Ramos (cell line): ENCODE data around the gene POLA1.
"Not testable (repeated sequence)": the region's sequence is repeated elsewhere in the genome, so short reads cannot be mapped to it uniquely, and the experiment has no call there.

Experiments
- in situ Hi-C: fragments of 300-500 bp; cut with MboI; formaldehyde crosslinking; loops from one replicate; pipeline ENCODE4 v1.14.3; 2022; ENCODE audit warnings: low sequenced_read_pairs; ENCODE audit not compliant: unreplicated experiment

The POLA1 gene

DNA sequence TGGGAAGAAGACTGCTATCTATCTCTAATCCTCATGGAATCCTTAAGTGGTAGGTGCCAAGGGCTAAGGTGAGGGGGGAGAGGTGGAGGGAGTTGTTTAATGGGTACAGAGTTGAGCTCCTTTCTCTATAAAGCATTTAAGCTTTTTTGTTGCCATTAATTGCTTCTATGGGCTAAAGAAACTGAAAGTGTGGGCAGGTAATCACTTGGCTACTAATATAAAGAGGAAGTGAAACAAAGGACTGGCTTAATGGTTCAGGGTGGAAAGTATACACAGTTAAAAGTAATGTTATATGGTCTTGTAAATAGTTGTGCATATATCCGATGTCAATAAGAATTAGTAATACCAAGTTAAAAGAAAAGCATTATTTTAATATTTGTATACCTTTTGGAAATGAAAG, 83.9 kb downstream of the POLA1 start:
- in situ Hi-C loops = no loop called here

DNA sequence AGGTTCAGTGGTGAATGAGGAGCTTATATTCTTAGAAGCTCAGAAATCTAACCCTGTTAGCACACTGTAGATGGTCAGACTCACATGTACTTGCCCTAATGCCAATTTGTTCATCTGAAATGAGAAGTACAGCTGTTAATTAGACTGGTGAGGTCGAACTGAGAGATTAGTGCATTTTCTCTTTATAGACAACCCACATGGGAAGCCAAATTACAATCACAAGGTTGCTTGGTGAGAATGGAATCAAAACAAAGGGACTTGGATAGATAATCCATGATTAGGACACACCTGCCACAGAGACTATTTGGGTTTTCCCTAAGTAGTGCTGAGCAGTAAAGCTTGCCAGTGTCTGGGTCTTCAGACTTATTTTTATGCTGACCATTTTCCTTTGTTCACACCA, 88.3 kb downstream of the POLA1 start:
- in situ Hi-C loops = no loop called here

DNA sequence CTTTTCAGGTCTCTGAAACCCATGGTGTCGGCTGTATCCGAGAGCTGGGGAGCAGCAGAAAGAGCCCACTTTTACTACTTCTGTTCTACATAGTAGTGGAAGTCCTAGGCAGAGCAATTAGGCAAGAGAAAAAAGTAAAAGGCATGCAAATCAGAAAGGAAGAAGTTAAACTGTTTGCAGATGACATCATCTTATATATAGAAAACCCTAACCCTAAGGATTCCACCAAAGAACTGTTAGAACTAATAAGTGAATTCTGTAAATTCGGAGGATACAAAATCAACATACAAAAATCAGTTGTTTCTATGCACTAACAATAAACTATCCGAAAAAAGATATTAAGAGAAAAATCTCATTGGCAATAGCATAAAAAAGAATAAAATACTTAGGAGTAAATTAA, 95.3 kb downstream of the POLA1 start:
- in situ Hi-C loops = no loop called here

DNA sequence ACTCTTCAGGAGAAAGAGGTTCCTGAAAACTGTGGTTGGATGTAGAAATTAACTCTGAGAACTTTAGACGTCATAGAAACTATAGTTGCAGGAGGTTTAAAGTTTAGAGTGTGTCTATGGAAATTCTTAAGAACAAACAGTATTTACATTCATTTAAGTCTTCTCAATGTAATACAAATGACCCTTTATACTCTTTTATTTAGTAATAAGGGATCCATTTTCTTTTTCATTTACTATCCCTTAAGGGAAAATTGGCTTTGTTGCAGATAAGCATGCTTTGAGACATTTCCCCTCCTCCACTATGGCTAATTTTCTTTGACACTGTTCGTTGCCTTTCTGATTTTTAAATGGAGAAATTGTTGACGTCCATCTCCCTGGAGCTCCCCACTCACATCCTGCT, 96.4 kb downstream of the POLA1 start:
- in situ Hi-C loops = no loop called here

DNA sequence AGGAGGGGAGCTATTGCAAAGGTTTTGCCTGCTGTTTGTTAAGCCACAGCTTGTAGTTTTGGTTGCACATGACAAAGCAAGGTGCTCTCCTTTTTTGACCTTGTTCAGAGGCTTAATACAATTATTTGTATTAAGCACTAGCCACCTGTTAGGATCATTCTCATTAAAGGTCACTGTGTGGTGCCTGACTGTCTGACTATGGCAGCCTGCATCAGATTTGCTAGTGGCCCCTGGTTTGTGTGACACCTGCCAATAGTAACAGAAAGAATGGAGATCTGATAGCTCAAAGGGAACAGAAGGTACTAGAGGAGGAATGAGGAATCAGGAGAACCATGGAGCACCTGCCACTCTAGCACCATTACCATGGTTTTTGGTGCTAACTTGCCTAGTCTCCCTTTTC, 102.5 kb downstream of the POLA1 start:
- in situ Hi-C loops = no loop called here

DNA sequence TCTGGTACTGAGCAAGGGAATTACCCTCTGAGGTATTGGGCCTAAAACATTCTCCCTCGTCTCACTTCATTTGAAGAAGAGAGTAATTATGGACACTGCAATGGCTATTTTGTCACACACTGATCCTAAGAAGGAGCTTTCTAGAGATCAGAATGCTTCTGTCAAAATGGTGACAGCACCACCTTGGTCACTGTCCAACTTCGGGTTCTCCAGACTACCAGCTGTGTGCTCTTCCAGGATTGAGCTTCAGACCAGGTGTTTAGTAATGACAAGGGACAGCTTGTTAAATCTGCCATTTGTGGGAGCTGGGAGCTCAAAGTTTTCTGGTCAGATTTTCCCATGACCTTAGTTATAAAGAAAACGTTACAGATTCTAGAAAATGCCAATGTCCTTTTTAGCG, 105.4 kb downstream of the POLA1 start:
- in situ Hi-C loops = no loop called here

DNA sequence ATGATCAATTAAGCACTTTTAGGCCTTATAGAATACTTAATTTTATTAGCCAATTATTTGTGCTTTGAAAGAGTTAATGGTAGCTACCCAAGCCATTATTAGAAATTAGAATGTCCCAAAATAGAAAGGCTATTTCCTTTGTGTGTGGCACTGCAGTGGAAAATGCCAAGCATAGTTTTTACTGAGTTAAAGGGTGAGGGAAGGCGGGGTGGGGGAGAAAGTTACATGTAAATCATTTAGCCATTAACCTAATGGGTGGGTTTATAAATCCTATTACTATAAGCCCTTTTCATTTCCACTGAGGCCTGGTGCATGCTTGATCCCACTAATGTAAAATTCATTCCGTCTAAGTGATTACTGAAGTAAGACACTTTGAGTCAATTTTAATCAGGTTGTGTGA, 105.8 kb downstream of the POLA1 start:
- in situ Hi-C loops = no loop called here

DNA sequence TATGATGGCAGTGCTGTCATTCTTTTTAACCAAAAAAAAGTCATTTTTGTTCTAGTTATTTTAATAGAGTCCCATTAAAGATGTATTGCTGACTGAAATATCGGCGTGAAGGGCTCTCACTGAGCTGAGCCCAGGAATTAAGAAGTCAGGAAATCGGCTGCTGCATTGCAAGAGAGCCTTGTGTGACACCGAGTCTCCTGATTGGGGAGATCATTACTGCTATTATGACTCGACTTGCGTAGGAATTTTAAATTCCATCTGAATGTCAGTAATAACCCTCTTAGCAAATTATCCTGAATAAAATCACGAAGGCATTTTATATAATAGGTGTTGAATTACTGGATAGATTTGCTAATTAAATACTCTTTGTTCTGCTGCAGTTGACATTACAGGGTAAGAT, 111.5 kb downstream of the POLA1 start:
- in situ Hi-C loops = no loop called here

DNA sequence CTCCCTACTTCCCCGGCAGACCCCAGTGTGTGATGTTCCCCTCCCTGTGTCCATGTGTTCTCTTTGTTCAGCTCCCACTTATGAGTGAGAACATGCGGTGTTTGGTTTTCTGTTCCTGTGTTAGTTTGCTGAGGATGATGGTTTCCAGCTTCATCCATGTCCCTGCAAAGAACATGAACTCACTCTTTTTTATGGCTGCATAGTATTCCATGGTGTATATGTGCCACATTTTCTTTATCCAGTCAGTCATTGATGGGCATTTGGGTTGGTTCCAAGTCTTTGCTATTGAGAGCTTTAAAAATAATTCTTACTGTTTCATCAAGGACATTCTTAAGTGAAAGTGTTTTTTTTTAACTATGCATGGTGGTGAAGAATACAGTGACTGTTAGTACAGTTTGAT, 126.1 kb downstream of the POLA1 start:
- in situ Hi-C loops = not testable (repeated sequence)

DNA sequence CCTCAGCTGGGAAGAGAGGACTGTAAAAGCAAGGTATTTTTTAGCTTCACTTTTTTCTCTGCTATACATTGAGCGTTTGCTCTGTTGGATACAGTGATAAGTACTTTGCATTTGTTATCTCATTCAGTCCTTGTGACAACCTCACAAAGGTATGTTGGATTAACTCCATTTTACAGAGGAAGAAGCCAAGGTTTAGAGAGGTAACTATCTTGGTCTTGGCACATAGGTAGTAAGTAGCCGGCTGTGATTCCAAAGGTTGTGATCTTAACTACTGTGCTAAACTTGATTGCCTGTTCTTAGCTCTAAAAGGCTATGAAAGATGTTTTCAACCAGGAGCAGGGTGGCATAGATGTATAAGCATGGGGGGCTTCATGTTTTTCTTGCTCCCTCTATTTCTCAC, 134.4 kb downstream of the POLA1 start:
- in situ Hi-C loops = no loop called here

DNA sequence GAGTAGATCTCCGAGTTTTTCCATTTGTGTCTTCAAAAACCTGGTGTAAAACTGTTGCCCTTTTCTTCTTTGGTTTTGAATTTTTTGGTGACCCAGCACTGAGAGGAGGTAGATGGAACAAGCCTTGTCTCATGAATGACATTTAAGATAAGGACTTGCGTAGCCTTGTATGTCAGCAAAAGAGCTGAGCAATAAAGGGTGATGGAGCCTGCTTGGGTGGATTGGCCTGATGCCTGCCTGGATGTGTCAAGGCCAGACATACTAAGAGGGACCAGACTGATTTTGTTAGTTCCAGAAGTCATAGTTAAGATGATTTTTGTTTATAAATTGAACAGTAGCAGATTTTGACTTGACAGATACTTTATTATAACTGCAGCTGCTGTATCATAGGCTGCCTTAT, 134.9 kb downstream of the POLA1 start:
- in situ Hi-C loops = no loop called here

DNA sequence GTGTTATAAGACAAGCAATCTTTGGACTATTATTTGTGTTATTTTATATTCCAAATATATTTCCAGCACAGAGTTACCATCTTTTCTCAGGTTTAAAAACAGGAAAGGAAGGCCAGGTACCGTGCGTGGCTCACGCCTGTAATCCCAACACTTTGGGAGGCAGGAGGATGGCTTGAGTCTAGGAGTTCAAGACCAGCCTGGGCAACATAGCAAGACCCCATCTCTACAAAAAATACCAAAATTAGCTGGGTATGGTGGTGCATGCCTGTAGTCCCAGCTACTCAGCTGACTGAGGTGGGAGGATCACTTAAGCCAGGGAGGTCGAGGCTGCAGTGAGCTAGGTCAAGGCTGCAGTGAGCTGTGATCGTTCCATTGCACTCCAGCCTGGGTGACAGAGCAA, 140.0 kb downstream of the POLA1 start:
- in situ Hi-C loops = no loop called here

DNA sequence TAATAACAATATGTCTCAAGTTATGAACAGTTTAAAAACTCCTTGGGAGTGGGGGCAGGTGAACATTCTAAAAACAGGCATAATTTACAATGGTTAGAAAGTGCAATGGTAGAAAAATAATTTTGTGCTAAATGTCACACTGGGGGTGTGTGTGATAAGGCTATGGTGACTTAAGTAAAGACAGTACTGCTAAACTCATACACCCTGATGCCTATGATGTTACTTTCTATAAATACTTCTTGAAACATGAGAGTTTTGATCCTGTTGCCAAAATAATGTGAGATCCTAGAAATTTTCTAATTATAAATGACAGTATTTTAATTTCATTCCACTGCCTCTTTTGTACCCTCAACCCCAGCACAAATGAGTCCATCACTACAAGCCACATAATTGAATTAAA, 144.2 kb downstream of the POLA1 start:
- in situ Hi-C loops = no loop called here

DNA sequence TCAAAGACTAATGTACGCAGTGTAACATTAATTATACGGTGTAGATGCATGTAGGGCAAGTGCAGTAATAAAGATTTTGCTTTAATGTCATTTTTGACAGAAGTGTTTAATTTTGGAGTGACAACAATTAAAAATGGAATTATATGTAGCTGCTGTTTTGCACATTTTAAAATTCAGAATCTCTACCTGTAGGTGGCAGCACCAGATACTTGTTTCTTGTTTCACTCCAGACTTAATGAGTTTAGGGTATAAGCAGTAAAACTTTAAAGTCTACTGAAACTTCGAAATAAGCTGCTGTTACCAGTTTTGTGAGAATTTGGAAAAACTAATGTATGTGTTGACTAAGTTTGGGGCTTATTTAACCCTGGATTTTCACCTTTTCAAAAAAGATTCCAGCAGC, 144.9 kb downstream of the POLA1 start:
- in situ Hi-C loops = no loop called here

DNA sequence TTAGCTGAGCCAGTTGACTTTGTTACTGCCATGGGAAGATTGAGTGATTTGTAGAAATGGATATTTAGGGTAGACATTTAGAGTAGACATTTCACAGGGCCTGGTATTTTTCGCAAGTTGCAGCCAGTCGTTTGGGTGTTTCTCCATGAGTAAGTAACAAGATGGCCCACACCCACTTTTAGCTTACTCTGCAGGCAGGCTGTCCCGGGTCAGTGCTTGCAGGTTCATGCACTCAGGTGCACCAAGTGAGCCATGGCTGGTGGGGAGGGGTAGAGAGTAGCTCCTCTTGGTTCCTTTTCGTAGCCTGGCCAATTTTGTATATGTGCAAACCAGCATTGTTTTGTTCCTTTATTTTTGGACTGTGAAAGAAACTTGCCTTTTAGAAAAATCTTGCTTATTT, 145.6 kb downstream of the POLA1 start:
- in situ Hi-C loops = no loop called here

DNA sequence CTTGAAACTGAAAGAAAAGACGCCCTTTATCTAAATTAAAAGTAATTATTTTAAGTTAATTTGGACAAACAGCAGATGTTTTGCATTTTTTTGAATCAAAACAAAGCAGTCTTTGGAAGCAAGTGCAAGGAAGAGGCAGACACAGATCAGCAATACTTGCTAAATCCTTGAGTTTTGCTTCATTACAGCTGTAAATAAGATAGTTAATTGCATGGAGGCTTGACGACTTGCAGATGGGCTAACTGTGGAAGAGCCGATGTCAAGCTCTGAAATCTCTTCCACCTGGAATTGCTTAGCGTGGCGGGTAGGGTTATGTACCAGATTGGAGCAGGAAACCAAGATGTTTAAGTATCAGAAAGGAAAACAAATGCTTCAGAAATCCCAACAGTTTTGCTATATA, 148.8 kb downstream of the POLA1 start:
- in situ Hi-C loops = no loop called here

DNA sequence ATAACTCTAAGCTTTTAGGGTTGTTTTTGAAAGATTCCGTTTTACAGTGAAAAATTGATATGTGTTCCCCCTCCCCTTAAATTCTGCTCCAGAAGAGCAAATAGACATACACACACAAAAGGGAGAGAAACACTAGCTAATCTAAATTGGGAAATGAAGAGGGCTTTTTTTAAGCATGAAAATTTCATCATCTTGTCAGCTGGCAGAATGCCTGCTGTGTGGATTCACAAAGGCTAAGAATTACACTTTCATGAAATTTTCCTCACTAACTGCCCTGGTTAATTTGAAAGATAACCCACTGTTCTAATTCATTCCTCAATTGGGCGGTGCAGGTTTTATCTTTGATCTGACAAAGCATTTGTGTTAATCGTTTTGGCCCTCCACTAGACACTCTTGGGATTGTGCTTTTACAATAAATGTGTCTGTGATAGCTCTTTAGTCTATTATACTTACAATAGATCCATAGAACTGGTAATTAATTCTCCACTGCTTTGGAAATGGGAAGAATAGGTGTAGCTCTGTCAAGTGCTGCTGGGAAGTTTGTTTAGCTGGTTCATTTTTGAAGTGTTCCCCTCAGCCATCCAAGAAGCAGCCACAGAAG, 152.9 kb downstream of the POLA1 start:
- in situ Hi-C loops = no loop called here

DNA sequence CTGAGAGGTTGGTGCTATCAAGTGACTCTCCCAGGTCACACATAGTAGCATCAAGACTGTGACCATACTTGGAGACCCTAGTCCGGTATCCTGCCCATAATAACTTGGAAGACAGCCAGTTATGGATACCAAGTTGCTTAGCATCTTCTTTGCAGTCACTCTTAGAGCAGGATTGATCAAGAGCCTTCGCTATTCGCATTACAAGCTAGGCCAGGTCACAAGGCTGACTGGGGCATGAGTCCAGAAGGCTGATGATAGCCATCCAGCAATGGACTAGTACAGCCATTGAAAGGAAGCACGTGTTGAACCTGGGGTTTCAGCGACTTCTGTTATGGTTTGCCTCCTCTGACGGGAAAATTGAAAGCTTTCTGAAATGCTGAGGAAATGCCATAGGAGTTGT, 157.6 kb downstream of the POLA1 start:
- in situ Hi-C loops = no loop called here

DNA sequence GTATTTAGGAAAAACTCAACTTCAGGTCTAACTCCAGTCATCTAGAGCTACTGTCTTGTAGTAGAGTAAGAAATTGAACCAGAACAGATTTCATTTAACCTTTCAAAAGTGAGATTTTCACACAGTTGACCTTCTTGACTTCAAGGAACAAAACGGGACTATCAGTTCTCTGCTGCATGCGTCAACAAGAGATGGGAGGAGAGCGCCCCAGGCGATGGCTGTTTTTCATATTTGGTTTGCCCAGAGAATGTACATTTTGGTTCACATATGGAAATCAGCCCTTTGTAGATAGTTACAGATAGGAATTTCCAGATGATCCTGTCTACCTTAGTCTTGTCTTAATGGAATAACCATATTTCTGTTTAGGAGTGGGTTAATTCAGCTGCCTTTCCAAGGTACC, 158.1 kb downstream of the POLA1 start:
- in situ Hi-C loops = no loop called here

DNA sequence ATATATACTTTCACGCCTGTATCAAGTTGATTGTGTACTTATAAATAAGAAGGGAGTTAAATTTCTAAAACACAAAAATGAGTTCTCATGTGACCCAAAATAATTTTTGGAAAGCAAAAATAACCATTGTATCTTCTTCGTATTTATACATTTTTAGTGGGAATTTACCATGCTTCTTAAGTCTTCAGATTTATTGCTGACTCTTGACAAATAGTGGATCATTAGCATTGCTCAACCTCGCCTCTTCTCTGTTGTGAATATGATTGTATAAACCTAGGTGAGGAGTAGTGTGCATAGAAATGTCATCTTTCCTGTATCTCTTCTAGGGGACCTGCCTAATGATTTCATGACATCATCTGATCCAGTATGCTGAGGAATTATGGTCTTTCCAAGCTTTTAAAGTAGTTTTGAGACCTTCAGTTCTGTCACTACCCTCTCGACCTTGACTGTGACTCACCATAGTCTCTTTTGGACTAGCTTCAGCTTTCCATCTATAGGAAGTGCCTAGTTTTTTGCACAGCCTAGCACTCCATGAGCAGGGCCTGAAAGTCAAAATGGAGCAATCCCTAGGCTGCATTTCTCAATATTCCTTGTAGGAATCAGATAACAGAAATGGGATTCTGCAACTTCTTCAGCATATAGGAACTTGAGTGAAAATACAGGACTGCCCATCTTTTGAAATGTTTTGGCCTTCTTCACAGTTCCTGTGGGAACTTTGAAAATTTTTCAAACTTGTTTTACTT, 164.5 kb downstream of the POLA1 start:
- in situ Hi-C loops = no loop called here

DNA sequence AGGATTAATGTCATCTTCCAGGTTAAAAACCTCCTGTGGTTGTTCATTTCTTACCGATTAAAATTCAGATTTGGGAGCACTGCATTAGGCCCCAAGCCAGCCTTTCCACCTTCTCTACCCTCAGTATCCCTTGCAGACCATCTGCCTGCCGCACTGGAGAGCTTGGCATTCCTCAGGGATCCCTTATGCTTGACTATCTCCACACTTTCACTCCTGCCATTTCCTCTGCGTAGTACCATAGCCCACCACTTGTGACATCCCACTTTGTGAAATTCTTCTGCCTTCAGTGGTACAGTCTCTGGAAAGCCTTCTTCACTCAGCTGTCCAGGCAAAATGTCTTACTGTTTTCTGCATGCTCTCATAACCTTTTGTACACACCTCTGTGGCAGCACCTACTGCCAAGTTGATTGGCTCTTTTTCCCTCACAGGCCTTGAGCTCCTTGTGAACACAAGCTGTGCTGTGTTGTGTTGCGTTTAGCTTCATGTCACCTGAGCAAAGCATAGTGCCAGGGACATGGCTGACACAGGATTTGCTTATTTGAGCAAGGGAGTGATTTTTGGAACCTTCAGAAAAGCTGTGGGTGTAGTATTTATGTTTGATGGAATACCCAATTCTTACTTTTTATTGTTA, 165.6 kb downstream of the POLA1 start:
- in situ Hi-C loops = no loop called here

DNA sequence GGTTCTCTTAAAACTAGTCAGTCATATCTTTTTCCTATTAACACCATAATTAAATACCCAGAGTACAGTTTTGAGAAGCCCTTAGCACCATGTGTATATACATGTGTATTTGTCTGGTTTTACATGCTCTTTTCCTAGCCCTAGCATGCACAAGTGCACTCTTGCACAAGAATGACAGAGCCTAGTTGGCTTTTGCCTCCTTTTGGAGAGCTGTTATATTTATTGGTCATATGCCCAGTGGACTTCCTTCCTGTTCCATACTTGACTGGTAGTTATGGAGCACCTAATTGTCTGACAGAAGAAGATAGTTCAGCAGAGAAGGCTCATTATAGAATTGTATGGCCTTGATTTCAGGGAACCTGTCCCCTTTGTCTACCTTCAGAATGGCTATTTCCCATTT, 166.4 kb downstream of the POLA1 start:
- in situ Hi-C loops = no loop called here
